Measurements from ENCODE around the gene PDXP. TPM values are rescaled to one million over a fixed set of nuclear protein-coding genes. Genes with fewer than 3 reads are reported as not detected.

Gene PDXP
- total RNA-seq, result 2.0 and 4.0 TPM in 2 replicates

GRCh38 chr22:37658133-37659065, at the start of gene PDXP:
TSS of gene PDXP (plus strand) at chr22:37658723. CDS start at chr22:37658783, 60 bp downstream.

GRCh38 chr22:37639070-37639760, 19.3 kb upstream of the PDXP start, which contains the start of gene SH3BP1:
TSS of gene SH3BP1 (plus strand) at chr22:37639669. CDS start at chr22:37639788, 119 bp downstream.

GRCh38 chr22:37674951-37675929, 16.7 kb downstream of the PDXP start, which contains the start of gene LGALS1:
TSS of gene LGALS1 (plus strand) at chr22:37675636. CDS start at chr22:37675703, 67 bp downstream.

GRCh38 chr22:37686002-37686982, 27.8 kb downstream of the PDXP start, which contains the start of gene NOL12:
TSS of gene NOL12 (plus strand) at chr22:37686343. CDS start at chr22:37686393, 50 bp downstream.

GRCh38 chr22:37696657-37697537, 38.4 kb downstream of the PDXP start, which contains the start of gene TRIOBP:
TSS of gene TRIOBP (plus strand) at chr22:37697048. CDS start at chr22:37701366, 4,318 bp downstream.

Small RNA genes lying within 50 kb of the gene (small RNA-seq; reads per million reads assigned to genes)
- gene RN7SL385P, result not detected

Other genes starting within 250 kb of the PDXP start
- not detected in 2 replicates for gene ELFN2, start 231.2 kb upstream of the PDXP start, total RNA-seq
- gene MFNG, start 172.3 kb upstream of the PDXP start, total RNA-seq, result not detected in 2 replicates
- gene CARD10, start 139.3 kb upstream of the PDXP start, total RNA-seq, result 16.5 TPM in 2 replicates
- 14.9 and 15.7 TPM in 2 replicates for gene CDC42EP1, start 98.2 kb upstream of the PDXP start, total RNA-seq
- gene LGALS2, start 78.6 kb upstream of the PDXP start, total RNA-seq, result not detected in 2 replicates
- 42.7 and 45.5 TPM in 2 replicates for gene GGA1, start 49.9 kb upstream of the PDXP start, total RNA-seq
- gene SH3BP1, start 19.1 kb upstream of the PDXP start, total RNA-seq, result 14.6 and 17.7 TPM in 2 replicates
- 646 and 1,209 TPM in 2 replicates for gene LGALS1, start 16.9 kb downstream of the PDXP start, total RNA-seq
- 10.6 and 20.2 TPM in 2 replicates for gene NOL12, start 27.6 kb downstream of the PDXP start, total RNA-seq
- 104 and 127 TPM in 2 replicates for gene TRIOBP, start 38.3 kb downstream of the PDXP start, total RNA-seq
- gene GCAT, start 149.2 kb downstream of the PDXP start, total RNA-seq, result 11.4 and 29.3 TPM in 2 replicates
- not detected in 2 replicates for gene GALR3, start 164.7 kb downstream of the PDXP start, total RNA-seq
- 23.9 and 35.5 TPM in 2 replicates for gene ANKRD54, start 185.6 kb downstream of the PDXP start, total RNA-seq
- gene EIF3L, start 190.7 kb downstream of the PDXP start, total RNA-seq, result 327 and 350 TPM in 2 replicates
- 106 and 183 TPM in 2 replicates for gene MICALL1, start 247.6 kb downstream of the PDXP start, total RNA-seq

Data from placental epithelial cell (primary cell).